NT2/D1 (cell line): ENCODE results near the gene PPP2R3B.

Experiments
- SUZ12 ChIP-seq: IDR thresholded peaks from 2 replicates; pipeline ENCODE4 v1.6.1; 2011; ENCODE audit not compliant: insufficient read length, insufficient read depth; ENCODE audit errors: extremely low read depth
- YY1 ChIP-seq: IDR thresholded peaks from 2 replicates; pipeline ENCODE4 v1.6.1; 2011; ENCODE audit not compliant: insufficient read length, insufficient read depth
- ZNF274 ChIP-seq: IDR thresholded peaks from 2 replicates; pipeline ENCODE4 v1.6.1; 2011; ENCODE audit warnings: mild to moderate bottlenecking, low read depth, low read length

DNA sequence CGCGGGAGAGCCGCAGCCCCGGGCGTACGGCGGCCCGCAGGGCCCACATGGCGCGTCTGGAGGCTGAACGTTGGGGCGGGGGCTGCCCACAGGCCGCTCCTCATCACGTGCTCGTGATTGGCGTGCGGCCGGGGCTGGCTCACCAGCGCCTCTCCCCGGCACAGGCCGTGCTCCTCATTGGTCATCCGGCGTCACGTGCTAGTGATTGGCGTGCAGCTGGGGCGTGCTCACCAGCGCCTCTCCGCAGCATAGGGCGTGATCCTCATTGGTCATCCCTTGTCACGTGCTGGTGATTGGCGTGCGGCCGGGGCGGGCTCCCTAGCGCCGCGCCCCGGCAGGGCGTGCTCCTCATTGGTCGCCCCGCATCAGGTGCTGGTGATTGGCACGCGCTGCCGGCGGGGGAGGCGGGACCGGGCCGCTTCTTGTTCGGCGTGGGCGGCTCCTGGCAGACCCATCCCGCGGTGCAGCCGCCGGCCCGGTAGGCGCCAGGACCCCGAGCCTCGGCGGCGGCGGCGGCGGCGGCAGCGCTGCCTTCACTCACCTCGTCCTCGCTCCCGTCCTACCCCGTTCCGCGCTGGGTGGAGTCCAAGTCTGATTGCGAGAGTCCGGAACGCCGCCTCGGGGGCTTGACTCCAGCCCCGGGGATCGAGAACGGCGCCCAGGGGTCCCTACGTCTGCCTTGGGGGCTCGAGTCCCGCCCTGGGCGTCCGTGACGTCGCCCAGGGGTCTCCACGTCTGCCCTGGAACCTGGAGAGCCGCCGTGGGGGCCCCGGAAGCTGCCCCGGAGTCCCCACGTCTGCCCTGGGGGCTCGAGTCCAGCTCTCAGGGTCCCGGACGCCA is 67.7 kb downstream of the PPP2R3B start, which contains the start of gene GTPBP6:
- TF ChIP-seq YY1 (no peak), ZNF274 (no peak), SUZ12 (no peak)
